SK-N-SH (cell line): Measurements from ENCODE around the gene LTA4H. TPM values are rescaled to one million over a fixed set of nuclear protein-coding genes. Genes with fewer than 3 reads are reported as not detected.

Experiments
- CTCF ChIA-PET: fragments of 300-600, 350-600 bp; formaldehyde crosslinking; extraction: SDS; loops from one replicate; lab custom pipeline; 2021; lab: Yijun Ruan, JAX
- POLR2A ChIA-PET: fragments of 350-600 bp; sonication (Branson Sonifier 250); formaldehyde crosslinking; extraction: SDS; loops from one replicate; lab custom pipeline; 2020; ENCODE audit warnings: antibody characterized with exemption, inconsistent platforms; lab: Yijun Ruan, JAX
- DNase-seq: peaks from one replicate; pipeline ENCODE4 v3.0.0; 2012
- H2AFZ ChIP-seq: fragments of 200-600 bp; sonication (generic); 2 replicates; pipeline ENCODE4 v1.8.1; 2016; ENCODE audit warnings: antibody characterized with exemption, mild to moderate bottlenecking, low read depth
- H3F3A ChIP-seq: fragments of 200-600 bp; sonication (generic); replicated peaks from 2 replicates; pipeline ENCODE3; 2016; ENCODE audit warnings: antibody characterized with exemption, mild to moderate bottlenecking; ENCODE audit not compliant: insufficient read depth
- H3K27ac ChIP-seq, 2 experiments: fragments of 200-500 bp in 1 of 2; fragments of 200-600 bp in 1 of 2; sonication (Bioruptor generic) in 1 of 2; sonication (generic), shearing (Covaris generic) in 1 of 2; 2 replicates each; pipeline versions ENCODE4 v1.5.1 to v1.6.1; 2014 to 2016; ENCODE audit warnings: low read depth in 2 of 2, inconsistent platforms in 1 of 2, low read length in 1 of 2, mild to moderate bottlenecking in 1 of 2, mixed read lengths in 1 of 2
- H3K27me3 ChIP-seq: fragments of 200-600 bp; sonication (generic), shearing (Covaris generic); 2 replicates; pipeline ENCODE4 v1.6.1; 2016; ENCODE audit warnings: mixed run types; ENCODE audit not compliant: insufficient read depth
- H3K36me3 ChIP-seq, 2 experiments: fragments of 200-500 bp in 1 of 2; fragments of 200-600 bp in 1 of 2; sonication (Bioruptor generic) in 1 of 2; sonication (generic) in 1 of 2; replicated peaks in 1 of 2; 2 replicates each; pipeline versions ENCODE3 to v1.5.1; 2014 to 2016; ENCODE audit warnings: low read length in 1 of 2, mild to moderate bottlenecking in 1 of 2; ENCODE audit not compliant: insufficient read depth in 2 of 2, control insufficient read depth in 1 of 2
- H3K4me1 ChIP-seq, 2 experiments: fragments of 200-500 bp in 1 of 2; fragments of 200-600 bp in 1 of 2; sonication (Bioruptor generic) in 1 of 2; sonication (generic), shearing (Covaris generic) in 1 of 2; 2 replicates each; pipeline versions ENCODE4 v1.5.1 to v1.6.1; 2014 to 2016; ENCODE audit warnings: low read depth in 1 of 2, low read length in 1 of 2, mixed run types in 1 of 2; ENCODE audit not compliant: insufficient read depth in 2 of 2, control insufficient read depth in 1 of 2
- H3K4me2 ChIP-seq: fragments of 200-600 bp; sonication (generic), shearing (Covaris generic); 2 replicates; pipeline ENCODE4 v1.6.1; 2017; ENCODE audit warnings: mixed run types
- H3K4me3 ChIP-seq, 2 experiments: fragments of 200-500 bp in 1 of 2; fragments of 200-600 bp in 1 of 2; sonication (Bioruptor generic) in 1 of 2; sonication (generic), shearing (Covaris generic) in 1 of 2; 2 replicates each; pipeline versions ENCODE4 v1.5.1 to v1.8.1; 2014 to 2016; ENCODE audit warnings: low read depth in 2 of 2, inconsistent platforms in 1 of 2, low read length in 1 of 2, mild to moderate bottlenecking in 1 of 2, mixed read lengths in 1 of 2, moderate library complexity in 1 of 2
- H3K79me2 ChIP-seq: fragments of 200-600 bp; sonication (generic); 2 replicates; pipeline ENCODE4 v1.8.1; 2017; ENCODE audit warnings: mild to moderate bottlenecking; ENCODE audit not compliant: insufficient read depth
- H3K9ac ChIP-seq: fragments of 200-600 bp; sonication (generic); 2 replicates; pipeline ENCODE4 v1.6.1; 2017; ENCODE audit warnings: mixed run types
- H3K9me2 ChIP-seq: fragments of 200-600 bp; sonication (generic); 2 replicates; pipeline ENCODE4 v1.6.1; 2017; ENCODE audit warnings: mixed run types
- H3K9me3 ChIP-seq: fragments of 200-600 bp; sonication (generic); 2 replicates; pipeline ENCODE4 v1.6.1; 2017; ENCODE audit warnings: mixed run types, mild to moderate bottlenecking, moderate library complexity
- H4K20me1 ChIP-seq: fragments of 200-600 bp; sonication (generic); 2 replicates; pipeline ENCODE4 v1.6.1; 2017; ENCODE audit warnings: mild to moderate bottlenecking, mixed run types; ENCODE audit not compliant: insufficient read depth
- ELF1 ChIP-seq: IDR thresholded peaks from 2 replicates; pipeline ENCODE4 v1.4.0; 2012
- EP300 ChIP-seq, 2 experiments: IDR thresholded peaks; 2 replicates each; pipeline versions ENCODE4 v1.4.0 to v1.6.1; 2012; ENCODE audit warnings: borderline replicate concordance in 1 of 2, low read depth in 1 of 2, low read length in 1 of 2
- FOXM1 ChIP-seq: IDR thresholded peaks from 2 replicates; pipeline ENCODE4 v1.4.0; 2012; ENCODE audit warnings: low read depth, mild to moderate bottlenecking
- GABPA ChIP-seq: IDR thresholded peaks from 2 replicates; pipeline ENCODE4 v1.4.0; 2012; ENCODE audit warnings: low read depth, mild to moderate bottlenecking
- GATA2 ChIP-seq: sonication (generic); formaldehyde crosslinking; IDR thresholded peaks from 2 replicates; pipeline ENCODE4 v1.5.0; 2020; ENCODE audit warnings: mild to moderate bottlenecking, missing genetic modification reagents
- JUND ChIP-seq: IDR thresholded peaks from 2 replicates; pipeline ENCODE4 v1.4.0; 2012
- MEF2A ChIP-seq: IDR thresholded peaks from 2 replicates; pipeline ENCODE4 v1.4.0; 2012; ENCODE audit warnings: low read depth, borderline replicate concordance
- MXI1 ChIP-seq: IDR thresholded peaks from 2 replicates; pipeline ENCODE4 v1.6.1; 2012; ENCODE audit warnings: mild to moderate bottlenecking, low read depth, low read length, improper control_type of control experiment
- NFIC ChIP-seq: IDR thresholded peaks from 2 replicates; pipeline ENCODE4 v1.4.0; 2012; ENCODE audit warnings: borderline replicate concordance
- POLR2AphosphoS5 ChIP-seq: IDR thresholded peaks from 2 replicates; pipeline ENCODE4 v1.6.1; 2012; ENCODE audit warnings: low read depth, low read length
- RAD21 ChIP-seq: IDR thresholded peaks from 2 replicates; pipeline ENCODE4 v1.6.1; 2012; ENCODE audit warnings: mild to moderate bottlenecking, low read length
- RCOR1 ChIP-seq: fragments of 150-350 bp; IDR thresholded peaks from 2 replicates; pipeline ENCODE4 v1.6.1; 2017; ENCODE audit warnings: antibody characterized with exemption, low read length
- REST ChIP-seq: IDR thresholded peaks from 2 replicates; pipeline ENCODE4 v1.6.1; 2012; ENCODE audit warnings: mild to moderate bottlenecking, low read depth, low read length, moderate library complexity
- RFX5 ChIP-seq: IDR thresholded peaks from 2 replicates; pipeline ENCODE4 v1.6.1; 2012; ENCODE audit warnings: mild to moderate bottlenecking, improper control_type of control experiment, low read length
- RXRA ChIP-seq: IDR thresholded peaks from 2 replicates; pipeline ENCODE4 v1.4.0; 2012; ENCODE audit warnings: low read depth, mild to moderate bottlenecking, borderline replicate concordance
- TAF1 ChIP-seq: IDR thresholded peaks from 2 replicates; pipeline ENCODE4 v1.6.1; 2012; ENCODE audit warnings: low read depth, mild to moderate bottlenecking, low read length, moderate library complexity, borderline replicate concordance
- USF1 ChIP-seq: IDR thresholded peaks from 2 replicates; pipeline ENCODE4 v1.4.0; 2012; ENCODE audit warnings: low read depth, borderline replicate concordance
- YY1 ChIP-seq: IDR thresholded peaks from 2 replicates; pipeline ENCODE4 v1.4.0; 2012; ENCODE audit warnings: low read depth, mild to moderate bottlenecking
- ZBTB33 ChIP-seq: IDR thresholded peaks from 2 replicates; pipeline ENCODE4 v1.4.0; 2012; ENCODE audit warnings: low read depth, borderline replicate concordance
- WGBS: methylation state at CpG from one replicate; pipeline ENCODE4 v1.1.6; 2017; ENCODE audit warnings: low lambda C conversion rate; 5-methylcytosine and 5-hydroxymethylcytosine counted together
- polyA plus RNA-seq, 3 experiments: library from polyadenylated mRNA; depleted of rRNA; stranded (reverse); fragments of >200 nt; gene quantifications; 2 replicates each; pipeline ENCODE4 v1.2.3, GENCODE V29; 2012

Gene LTA4H
- polyA plus RNA-seq, 1 of the 3 experiments (the other 2 are of a cell fraction): 55.9 TPM

- no peaks in the 10 kb centered on the region for H4K20me1 ChIP-seq
- H3K9me3 ChIP-seq: no peaks in the 10 kb centered on the region
- 69% methylated on average over 14 of the region's 14 CpGs for WGBS
- no peak overlapping the region for H2AFZ ChIP-seq
- H3K27me3 ChIP-seq: no peaks in the 10 kb centered on the region
- no peaks in the 10 kb centered on the region for H3F3A ChIP-seq
- CTCF ChIA-PET: interaction anchor here (1.1 to 1.2 kb wide), 2 partner anchors 12 to 69 kb away, joined by 4 to 5 read pairs; no protein-coding TSS in a partner anchor
- no peak overlapping the region for H3K4me3 ChIP-seq
- H3K9me2 ChIP-seq: no peaks in the 10 kb centered on the region
- TF ChIP-seq EP300 (IDR thresholded peaks at IDR 0.05; ENCODE audit: borderline replicate concordance in 1 of 2, low read depth in 1 of 2, low read length in 1 of 2) (no peak), FOXM1 (no peak), POLR2AphosphoS5 (no peak), MEF2A (no peak), USF1 (no peak), TAF1 (no peak), ELF1 (no peak), YY1 (no peak), REST (no peak), RXRA (no peak), RAD21 (no peak)
- H3K4me2 ChIP-seq: no peak overlapping the region
- no peaks in the 10 kb centered on the region for H3K79me2 ChIP-seq
- no peak overlapping the region for H3K27ac ChIP-seq
- no peaks in the 10 kb centered on the region for H3K36me3 ChIP-seq
- H3K9ac ChIP-seq: no peak overlapping the region
- POLR2A ChIA-PET: no interaction called here
- DNase-seq: no peak
- peaks cover 0 to 17% of the 10 kb centered on the region in 2 experiments; a peak in 2 of 4 replicates for H3K4me1 ChIP-seq
Observed at GRCh38 chr12:95986635-95987570, 48.5 kb downstream of the LTA4H start.

- Histone ChIP-seq H3K9me2 (no peaks in the 10 kb centered on the region), H2AFZ (no peak overlapping the region), H3K4me1 (peaks cover 0 to 11% of the 10 kb centered on the region in 2 experiments; a peak in 2 of 4 replicates), H3F3A (no peaks in the 10 kb centered on the region), H3K79me2 (no peaks in the 10 kb centered on the region), H3K4me3 (no peak overlapping the region), H3K36me3 (no peaks in the 10 kb centered on the region), H3K27me3 (no peaks in the 10 kb centered on the region), H3K9ac (no peak overlapping the region), H3K27ac (no peak overlapping the region), H3K9me3 (no peaks in the 10 kb centered on the region), H3K4me2 (no peak overlapping the region), H4K20me1 (no peaks in the 10 kb centered on the region)
- WGBS: 89% methylated on average over 1 of the region's 1 CpG
- CTCF ChIA-PET: interaction anchor here (1.6 kb wide), 1 partner anchor 14 kb away, joined by 6 read pairs; no protein-coding TSS in a partner anchor
- POLR2A ChIA-PET: no interaction called here
- TF ChIP-seq TAF1 (no peak), RFX5 (no peak), GATA2 (no peak), RCOR1 (no peak), ZBTB33 (no peak), JUND (no peak), ELF1 (no peak), USF1 (no peak), NFIC (no peak), MXI1 (no peak), GABPA (no peak)
- DNase-seq: no peak
Observed at GRCh38 chr12:95984682-95985081, 50.7 kb downstream of the LTA4H start.
